ENCODE data around the gene TSPEAR. TPM values are rescaled to one million over a fixed set of nuclear protein-coding genes. Genes with fewer than 3 reads are reported as not detected.
"Not testable (repeated sequence)": the region's sequence is repeated elsewhere in the genome, so short reads cannot be mapped to it uniquely, and the experiment has no call there.

Gene TSPEAR
- polyA plus RNA-seq, 2 donors: 0.01 to 0.04 TPM

GRCh38 chr21:44637851-44638348 is 73.5 kb downstream of the TSPEAR start:
- not testable (repeated sequence) for H3K27ac ChIP-seq (ENCODE audit: low read depth in 2 of 2, low read length in 1 of 2); H3K4me1 ChIP-seq (ENCODE audit: control insufficient read depth in 2 of 2, insufficient read depth in 2 of 2, low read length in 1 of 2); H3K4me3 ChIP-seq (ENCODE audit: low read depth in 1 of 2, low read length in 2 of 2); H3K36me3 ChIP-seq (ENCODE audit: control insufficient read depth in 2 of 2, insufficient read depth in 2 of 2, low read length in 1 of 2); H3K27me3 ChIP-seq (ENCODE audit: control insufficient read depth in 1 of 2, insufficient read depth in 2 of 2, low read length in 2 of 2); H3K9me3 ChIP-seq (ENCODE audit: control insufficient read depth in 2 of 2, insufficient read depth in 1 of 2, low read depth in 1 of 2, low read length in 1 of 2)
- 64 to 65% methylated on average over 8 to 12 of the region's 12 CpGs for WGBS, 2 donors

- Histone ChIP-seq H3K4me3 (ENCODE audit: low read depth in 1 of 2, low read length in 2 of 2) (no peak within 1 kb of the TSS), H3K27me3 (ENCODE audit: control insufficient read depth in 1 of 2, insufficient read depth in 2 of 2, low read length in 2 of 2) (peaks cover 0 to 5% of the 10 kb centered on the region in 2 donors), H3K9me3 (ENCODE audit: control insufficient read depth in 2 of 2, insufficient read depth in 1 of 2, low read depth in 1 of 2, low read length in 1 of 2) (no peaks in the 10 kb centered on the region), H3K27ac (ENCODE audit: low read depth in 2 of 2, low read length in 1 of 2) (no peak within 1 kb of the TSS), H3K4me1 (ENCODE audit: control insufficient read depth in 2 of 2, insufficient read depth in 2 of 2, low read length in 1 of 2) (no peaks in the 10 kb centered on the region), H3K36me3 (ENCODE audit: control insufficient read depth in 2 of 2, insufficient read depth in 2 of 2, low read length in 1 of 2) (no peaks in the 10 kb centered on the region)
- 49 to 50% methylated on average over 17 to 21 of the region's 21 CpGs for WGBS, 2 donors
These were observed 74.1 kb downstream of the TSPEAR start, which contains the start of gene KRTAP10-10 for GRCh38 chr21:44637018-44637850. Gene KRTAP10-10 (plus strand): TSS chr21:44637356. CDS start chr21:44637418, 62 bp downstream.

GRCh38 chr21:44636209-44637017 is 75.0 kb downstream of the TSPEAR start:
- H3K27me3 ChIP-seq (ENCODE audit: control insufficient read depth in 1 of 2, insufficient read depth in 2 of 2, low read length in 2 of 2): peaks cover 0 to 5% of the 10 kb centered on the region in 2 donors
- H3K4me3 ChIP-seq (ENCODE audit: low read depth in 1 of 2, low read length in 2 of 2): no peak overlapping the region
- 76 to 84% methylated on average over 15 of the region's 15 CpGs for WGBS, 2 donors
- no peaks in the 10 kb centered on the region for H3K4me1 ChIP-seq (ENCODE audit: control insufficient read depth in 2 of 2, insufficient read depth in 2 of 2, low read length in 1 of 2)
- H3K9me3 ChIP-seq (ENCODE audit: control insufficient read depth in 2 of 2, insufficient read depth in 1 of 2, low read depth in 1 of 2, low read length in 1 of 2): no peaks in the 10 kb centered on the region
- no peaks in the 10 kb centered on the region for H3K36me3 ChIP-seq (ENCODE audit: control insufficient read depth in 2 of 2, insufficient read depth in 2 of 2, low read length in 1 of 2)
- H3K27ac ChIP-seq (ENCODE audit: low read depth in 2 of 2, low read length in 1 of 2): no peak overlapping the region

- Histone ChIP-seq H3K36me3 (ENCODE audit: control insufficient read depth in 2 of 2, insufficient read depth in 2 of 2, low read length in 1 of 2) (no peaks in the 10 kb centered on the region), H3K4me3 (ENCODE audit: low read depth in 1 of 2, low read length in 2 of 2) (no peak overlapping the region), H3K27me3 (ENCODE audit: control insufficient read depth in 1 of 2, insufficient read depth in 2 of 2, low read length in 2 of 2) (peaks cover 0 to 5% of the 10 kb centered on the region in 2 donors), H3K4me1 (ENCODE audit: control insufficient read depth in 2 of 2, insufficient read depth in 2 of 2, low read length in 1 of 2) (peaks cover 0 to 2% of the 10 kb centered on the region in 2 donors), H3K27ac (ENCODE audit: low read depth in 2 of 2, low read length in 1 of 2) (no peak overlapping the region), H3K9me3 (ENCODE audit: control insufficient read depth in 2 of 2, insufficient read depth in 1 of 2, low read depth in 1 of 2, low read length in 1 of 2) (peaks cover 0 to 3% of the 10 kb centered on the region in 2 donors)
- 88 to 89% methylated on average over 1 of the region's 1 CpG for WGBS, 2 donors
These were observed 79.3 kb downstream of the TSPEAR start for GRCh38 chr21:44632067-44632466.

GRCh38 chr21:44630440-44630839 is 80.9 kb downstream of the TSPEAR start:
- 74 to 84% methylated on average over 2 of the region's 2 CpGs for WGBS, 2 donors
- Histone ChIP-seq H3K9me3 (ENCODE audit: control insufficient read depth in 2 of 2, insufficient read depth in 1 of 2, low read depth in 1 of 2, low read length in 1 of 2) (peaks cover 0 to 3% of the 10 kb centered on the region in 2 donors), H3K4me3 (ENCODE audit: low read depth in 1 of 2, low read length in 2 of 2) (no peak overlapping the region)

GRCh38 chr21:44628707-44629391 is 82.5 kb downstream of the TSPEAR start:
- Histone ChIP-seq H3K36me3 (ENCODE audit: control insufficient read depth in 2 of 2, insufficient read depth in 2 of 2, low read length in 1 of 2) (no peaks in the 10 kb centered on the region), H3K9me3 (ENCODE audit: control insufficient read depth in 2 of 2, insufficient read depth in 1 of 2, low read depth in 1 of 2, low read length in 1 of 2) (peaks cover 0 to 3% of the 10 kb centered on the region in 2 donors), H3K4me3 (ENCODE audit: low read depth in 1 of 2, low read length in 2 of 2) (no peak overlapping the region), H3K27ac (ENCODE audit: low read depth in 2 of 2, low read length in 1 of 2) (no peak overlapping the region), H3K27me3 (ENCODE audit: control insufficient read depth in 1 of 2, insufficient read depth in 2 of 2, low read length in 2 of 2) (no peaks in the 10 kb centered on the region), H3K4me1 (ENCODE audit: control insufficient read depth in 2 of 2, insufficient read depth in 2 of 2, low read length in 1 of 2) (peaks cover 0 to 2% of the 10 kb centered on the region in 2 donors)
- 76 to 82% methylated on average over 18 of the region's 18 CpGs for WGBS, 2 donors

More at GRCh38 chr21:44630440-44630839, 80.9 kb downstream of the TSPEAR start:
- peaks cover 0 to 2% of the 10 kb centered on the region in 2 donors for H3K4me1 ChIP-seq (ENCODE audit: control insufficient read depth in 2 of 2, insufficient read depth in 2 of 2, low read length in 1 of 2)
- H3K27me3 ChIP-seq (ENCODE audit: control insufficient read depth in 1 of 2, insufficient read depth in 2 of 2, low read length in 2 of 2): no peaks in the 10 kb centered on the region
- H3K36me3 ChIP-seq (ENCODE audit: control insufficient read depth in 2 of 2, insufficient read depth in 2 of 2, low read length in 1 of 2): no peaks in the 10 kb centered on the region
- H3K27ac ChIP-seq (ENCODE audit: low read depth in 2 of 2, low read length in 1 of 2): no peak overlapping the region

GRCh38 chr21:44627831-44628233 is 83.5 kb downstream of the TSPEAR start:
- not testable (repeated sequence) for H3K4me1 ChIP-seq (ENCODE audit: control insufficient read depth in 2 of 2, insufficient read depth in 2 of 2, low read length in 1 of 2); H3K36me3 ChIP-seq (ENCODE audit: control insufficient read depth in 2 of 2, insufficient read depth in 2 of 2, low read length in 1 of 2); H3K27me3 ChIP-seq (ENCODE audit: control insufficient read depth in 1 of 2, insufficient read depth in 2 of 2, low read length in 2 of 2); H3K4me3 ChIP-seq (ENCODE audit: low read depth in 1 of 2, low read length in 2 of 2); H3K9me3 ChIP-seq (ENCODE audit: control insufficient read depth in 2 of 2, insufficient read depth in 1 of 2, low read depth in 1 of 2, low read length in 1 of 2); H3K27ac ChIP-seq (ENCODE audit: low read depth in 2 of 2, low read length in 1 of 2)
- 38 to 62% methylated on average over 14 to 15 of the region's 15 CpGs for WGBS, 2 donors

- WGBS, 2 donors: 68 to 86% methylated on average over 13 to 20 of the region's 20 CpGs
- H3K9me3 ChIP-seq (ENCODE audit: control insufficient read depth in 2 of 2, insufficient read depth in 1 of 2, low read depth in 1 of 2, low read length in 1 of 2); H3K36me3 ChIP-seq (ENCODE audit: control insufficient read depth in 2 of 2, insufficient read depth in 2 of 2, low read length in 1 of 2); H3K27me3 ChIP-seq (ENCODE audit: control insufficient read depth in 1 of 2, insufficient read depth in 2 of 2, low read length in 2 of 2); H3K27ac ChIP-seq (ENCODE audit: low read depth in 2 of 2, low read length in 1 of 2); H3K4me1 ChIP-seq (ENCODE audit: control insufficient read depth in 2 of 2, insufficient read depth in 2 of 2, low read length in 1 of 2); H3K4me3 ChIP-seq (ENCODE audit: low read depth in 1 of 2, low read length in 2 of 2): not testable (repeated sequence)
These were observed 84.1 kb downstream of the TSPEAR start for GRCh38 chr21:44627181-44627822.
